IPS-18a (cell line): Measurements from ENCODE around the gene OCEL1.

Experiments used
- H3K27ac ChIP-seq: one replicate; pipeline ENCODE4 v1.5.1; 2013; ENCODE audit warnings: low read length
- H3K27me3 ChIP-seq: one replicate; pipeline ENCODE4 v1.6.1; 2013; ENCODE audit warnings: mild to moderate bottlenecking, low read length; ENCODE audit not compliant: control insufficient read depth, insufficient read depth
- H3K36me3 ChIP-seq: one replicate; pipeline ENCODE4 v1.6.1; 2013; ENCODE audit warnings: low read depth, low read length; ENCODE audit not compliant: control insufficient read depth
- H3K4me1 ChIP-seq: one replicate; pipeline ENCODE4 v1.6.1; 2013; ENCODE audit warnings: low read depth, low read length; ENCODE audit not compliant: control insufficient read depth
- H3K4me3 ChIP-seq: one replicate; pipeline ENCODE4 v1.5.1; 2013; ENCODE audit warnings: low read length
- H3K9ac ChIP-seq: one replicate; pipeline ENCODE4 v1.6.1; 2013; ENCODE audit warnings: mild to moderate bottlenecking, low read length, moderate library complexity
- H3K9me3 ChIP-seq: one replicate; pipeline ENCODE4 v1.6.1; 2013; ENCODE audit warnings: low read depth, low read length; ENCODE audit not compliant: control insufficient read depth

OCEL1 gene

DNA sequence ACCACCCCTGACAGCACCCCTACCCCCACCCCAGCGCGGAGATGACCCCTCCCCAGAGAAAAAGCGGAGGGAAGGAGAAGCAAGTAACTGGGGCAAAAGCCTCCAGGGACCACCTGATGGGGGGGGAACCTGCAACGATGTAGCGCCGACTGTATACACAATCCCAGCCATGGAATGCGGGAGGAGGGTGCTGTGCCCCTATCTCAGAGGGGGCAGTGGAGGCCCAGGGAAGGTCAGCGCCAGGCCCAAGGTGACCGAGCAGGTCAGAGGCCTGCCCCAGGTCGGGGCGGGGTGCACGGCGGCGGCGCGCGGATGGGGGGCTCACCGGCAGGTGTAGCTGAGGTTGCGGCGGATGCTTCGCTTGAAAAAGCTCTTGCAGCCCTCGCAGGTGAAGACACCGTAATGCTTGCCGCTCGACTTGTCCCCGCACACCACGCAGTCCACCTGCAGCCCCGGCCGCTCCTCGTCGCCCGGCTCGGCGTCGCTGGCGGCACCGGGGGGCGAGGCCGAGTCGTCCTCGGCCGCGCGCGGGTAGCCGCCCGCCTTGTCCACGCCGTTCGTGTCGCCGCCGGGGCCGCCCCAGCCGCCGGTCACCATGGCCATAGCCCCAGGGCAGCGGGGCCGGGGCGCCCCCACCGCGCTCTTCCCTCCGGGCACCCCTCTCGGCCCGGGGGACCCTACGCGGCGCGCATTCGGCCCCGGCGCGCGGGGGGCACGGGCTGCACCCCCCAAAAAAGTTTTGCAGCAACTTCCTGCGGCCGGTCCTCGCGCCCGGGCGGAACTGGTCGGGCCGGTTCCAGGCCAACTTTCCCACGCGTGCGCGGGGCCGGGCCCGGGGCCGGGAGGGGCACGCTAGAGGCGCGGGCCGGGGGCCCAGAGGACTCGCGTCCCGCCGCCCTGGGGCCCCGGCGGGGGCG lies 18.9 kb downstream of the OCEL1 start:
- Histone ChIP-seq H3K4me1 (peaks cover 24% of the 10 kb centered on the region), H3K27me3 (no peaks in the 10 kb centered on the region), H3K4me3 (peak overlapping the region; percentile 88), H3K9me3 (no peaks in the 10 kb centered on the region), H3K36me3 (peaks cover 2% of the 10 kb centered on the region), H3K27ac (no peak overlapping the region), H3K9ac (peak overlapping the region; percentile 67)

DNA sequence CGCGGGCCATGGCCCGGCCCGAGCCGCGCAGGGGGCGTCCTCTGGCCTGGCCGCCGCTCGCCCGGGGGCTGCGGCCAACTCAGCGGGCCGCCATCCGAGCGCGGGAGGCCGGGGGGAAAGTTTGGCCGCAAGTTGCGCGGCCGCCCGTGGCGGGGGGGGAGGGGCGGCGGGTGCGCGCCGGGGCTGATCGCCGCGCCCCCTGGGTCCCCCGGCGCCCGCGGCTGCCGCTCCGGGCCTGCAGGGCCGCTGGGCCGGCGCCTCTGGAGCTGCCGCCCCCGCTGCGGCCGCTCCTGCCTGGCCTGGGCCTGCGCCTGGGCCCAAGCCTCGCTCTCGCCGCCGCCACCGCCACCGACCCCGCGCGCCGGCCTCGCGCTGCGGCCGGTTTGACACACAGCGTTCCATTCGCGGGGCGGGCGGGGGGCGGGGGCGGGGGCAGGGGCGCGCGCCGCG lies 19.5 kb downstream of the OCEL1 start, which contains the start of gene NR2F6:
NR2F6 (minus strand) TSS at position 385 of the 450 bp plus-strand sequence. CDS start 699 bp downstream, outside the sequence.
- Histone ChIP-seq H3K36me3 (no peaks in the 10 kb centered on the region), H3K9ac (peak within 1 kb of the TSS; percentile 67), H3K27ac (peak within 1 kb of the TSS; percentile 68), H3K4me1 (peaks cover 24% of the 10 kb centered on the region), H3K9me3 (no peaks in the 10 kb centered on the region), H3K27me3 (no peaks in the 10 kb centered on the region), H3K4me3 (peak within 1 kb of the TSS; percentile 88)

DNA sequence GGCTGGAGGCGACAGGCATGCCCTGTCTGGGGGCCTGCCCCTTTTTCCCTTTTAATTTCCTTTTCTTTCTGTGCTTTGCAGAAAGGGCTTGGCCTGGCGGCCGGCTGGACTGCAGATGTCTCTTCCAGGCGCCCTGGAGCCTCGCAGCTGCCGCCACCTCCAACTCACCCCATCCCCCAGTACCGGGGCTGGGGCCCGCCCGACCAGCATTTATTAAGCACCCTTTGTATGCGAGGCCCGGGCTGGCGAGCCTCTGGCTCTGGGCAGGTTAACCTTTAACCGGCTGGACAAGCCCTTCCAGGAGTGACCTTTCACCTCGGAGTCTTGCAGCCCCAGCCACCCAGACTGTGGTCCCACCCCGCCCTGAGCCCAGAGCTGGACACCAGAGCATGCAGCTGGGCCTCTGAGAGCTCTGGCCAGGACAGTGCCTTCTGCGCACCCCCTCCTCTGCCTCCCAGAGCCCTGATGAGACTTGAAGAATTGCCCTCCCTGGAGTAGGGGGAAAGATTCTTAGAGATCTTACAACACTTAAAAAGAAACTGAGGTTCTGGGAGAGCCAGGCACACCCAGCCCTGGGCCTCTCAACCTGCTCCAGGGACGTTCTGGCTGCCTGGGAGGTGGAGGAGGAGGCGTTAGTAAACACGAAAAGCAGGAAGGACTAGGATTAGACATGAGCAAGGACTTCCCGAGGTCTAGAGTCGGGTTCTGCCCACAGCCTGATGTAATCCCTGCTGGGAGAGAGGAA lies 20.8 kb downstream of the OCEL1 start:
- Histone ChIP-seq H3K27me3 (no peaks in the 10 kb centered on the region), H3K36me3 (no peaks in the 10 kb centered on the region), H3K4me3 (peak overlapping the region; percentile 60), H3K9ac (peak overlapping the region; percentile 62), H3K9me3 (no peaks in the 10 kb centered on the region), H3K27ac (no peak overlapping the region), H3K4me1 (peaks cover 24% of the 10 kb centered on the region)

DNA sequence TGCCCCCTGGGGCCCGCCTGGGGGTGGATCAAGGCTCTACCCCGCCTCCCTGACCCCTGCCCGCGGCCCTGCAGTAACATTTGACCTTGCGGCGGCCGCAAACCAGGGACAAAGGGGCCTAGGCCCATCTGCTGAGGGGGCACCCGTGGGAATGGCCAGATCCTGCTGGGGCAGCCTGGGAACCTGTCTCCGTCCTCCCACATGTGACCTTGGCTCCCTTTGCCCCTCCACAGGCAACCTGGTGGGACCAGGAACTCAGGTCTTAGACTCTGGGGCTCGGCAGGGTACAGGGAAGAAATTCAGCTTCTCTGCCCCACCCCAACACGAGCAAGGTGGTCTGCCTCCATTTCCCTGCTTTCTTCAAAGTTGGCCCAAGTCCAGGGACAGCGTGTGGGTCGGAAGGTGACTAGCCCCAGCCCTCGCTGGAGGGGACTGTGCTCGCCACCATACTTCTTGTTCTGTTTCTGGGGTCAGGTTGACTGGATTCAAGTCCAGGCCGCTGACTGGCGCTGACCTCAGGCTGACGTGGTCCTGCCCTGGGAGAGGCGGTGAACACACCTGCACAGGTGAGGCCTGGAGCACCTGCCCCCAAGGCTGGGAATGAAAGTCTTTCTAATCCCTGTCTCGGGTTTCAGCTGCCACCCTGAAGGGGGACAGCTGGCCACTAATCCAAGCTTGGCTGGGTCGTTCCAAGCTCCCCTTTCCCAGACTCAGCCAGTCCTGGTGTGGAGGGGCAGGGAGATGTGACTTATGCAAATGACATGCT lies 22.2 kb downstream of the OCEL1 start:
- peak overlapping the region; percentile 24 for H3K27ac ChIP-seq

DNA sequence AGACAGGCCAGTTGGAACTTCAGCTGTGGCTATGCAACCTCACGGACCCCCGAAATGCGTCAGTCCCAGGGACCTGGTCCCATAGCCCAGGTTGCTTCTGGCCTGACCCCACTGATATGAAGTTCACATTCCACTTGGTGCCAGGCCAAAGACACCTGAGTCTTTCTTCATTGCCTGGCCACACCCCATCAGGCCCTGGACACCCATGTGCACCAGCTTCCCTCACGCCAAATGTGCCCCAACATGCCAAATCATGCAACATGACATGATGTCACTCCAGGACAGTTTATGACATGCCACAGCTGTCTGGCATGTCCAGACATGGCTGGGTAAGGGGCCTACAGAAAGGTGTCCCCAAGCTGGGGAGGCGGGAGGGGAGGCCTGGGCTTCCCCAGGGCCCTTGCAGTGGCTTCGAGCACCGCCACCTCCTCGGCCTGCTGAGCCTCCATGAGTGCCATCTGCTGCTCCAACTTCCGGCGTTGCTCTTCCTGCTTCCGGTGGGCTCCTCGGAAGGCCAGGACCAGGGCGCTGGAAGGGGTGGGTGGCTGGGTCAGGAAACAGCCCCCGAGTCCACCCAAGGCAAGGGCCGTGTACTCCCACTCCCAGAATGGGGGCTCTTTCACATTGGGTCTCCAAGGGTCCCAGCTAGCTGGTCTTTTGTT lies 24.0 kb downstream of the OCEL1 start:
- Histone ChIP-seq H3K27ac (no peak overlapping the region), H3K9ac (no peak overlapping the region), H3K4me3 (no peak overlapping the region), H3K9me3 (no peaks in the 10 kb centered on the region), H3K4me1 (peaks cover 24% of the 10 kb centered on the region), H3K36me3 (no peaks in the 10 kb centered on the region), H3K27me3 (no peaks in the 10 kb centered on the region)

More for the DNA sequence above, 22.2 kb downstream of the OCEL1 start:
- peak overlapping the region; percentile 29 for H3K9ac ChIP-seq
- no peaks in the 10 kb centered on the region for H3K9me3 ChIP-seq
- no peaks in the 10 kb centered on the region for H3K27me3 ChIP-seq
- H3K36me3 ChIP-seq: no peaks in the 10 kb centered on the region
- peak overlapping the region; percentile 13 for H3K4me3 ChIP-seq
- peaks cover 24% of the 10 kb centered on the region for H3K4me1 ChIP-seq

DNA sequence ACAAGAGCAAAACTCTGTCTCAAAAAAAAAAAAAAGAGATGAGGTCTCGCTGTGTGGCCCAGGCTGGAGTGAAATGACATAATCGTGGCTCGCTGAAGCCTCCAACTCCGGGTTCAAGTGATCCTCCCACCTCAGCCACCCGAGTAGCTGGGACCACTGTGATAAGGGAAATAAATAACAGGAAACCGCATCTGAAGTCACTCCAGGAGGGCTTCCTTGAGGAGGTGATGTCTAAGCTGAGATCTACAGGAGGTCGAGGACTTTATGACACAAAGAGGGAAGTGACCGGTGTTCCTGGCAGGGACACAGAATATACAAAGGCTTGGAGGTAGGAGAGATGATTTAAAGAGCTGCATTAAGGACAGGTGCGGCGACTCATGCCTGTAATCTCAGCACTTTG lies 28.6 kb downstream of the OCEL1 start:
- Histone ChIP-seq H3K27me3 (no peaks in the 10 kb centered on the region), H3K4me3 (no peak overlapping the region), H3K9ac (no peak overlapping the region), H3K9me3 (peaks cover 2% of the 10 kb centered on the region), H3K4me1 (no peaks in the 10 kb centered on the region), H3K36me3 (peaks cover 4% of the 10 kb centered on the region), H3K27ac (no peak overlapping the region)

DNA sequence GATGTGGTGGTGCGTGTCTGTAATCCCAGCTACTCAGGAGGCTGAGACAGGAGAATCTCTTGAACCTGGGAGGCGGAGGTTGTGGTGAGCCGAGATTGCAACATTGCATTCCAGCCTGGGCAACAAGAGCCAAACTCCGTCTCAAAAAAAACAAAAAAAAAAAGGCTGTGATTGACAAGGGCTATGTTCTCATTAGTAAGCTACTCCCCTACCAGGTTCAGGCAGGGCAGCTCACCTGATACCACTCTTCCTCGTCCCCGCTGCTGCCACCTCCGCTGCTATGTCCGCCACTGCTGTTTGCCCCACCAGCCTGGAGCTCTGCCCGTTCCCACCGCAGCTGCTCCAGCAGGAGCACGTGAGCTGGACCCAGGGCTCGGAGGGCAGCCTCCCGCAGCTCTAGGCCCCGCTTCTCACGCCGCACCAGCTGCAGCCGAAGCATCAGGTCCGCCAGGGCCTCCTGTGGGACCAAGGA lies 29.2 kb downstream of the OCEL1 start:
- Histone ChIP-seq H3K27ac (no peak overlapping the region), H3K4me3 (no peak overlapping the region), H3K27me3 (no peaks in the 10 kb centered on the region), H3K9me3 (peaks cover 3% of the 10 kb centered on the region), H3K4me1 (no peaks in the 10 kb centered on the region), H3K9ac (no peak overlapping the region), H3K36me3 (peaks cover 4% of the 10 kb centered on the region)

DNA sequence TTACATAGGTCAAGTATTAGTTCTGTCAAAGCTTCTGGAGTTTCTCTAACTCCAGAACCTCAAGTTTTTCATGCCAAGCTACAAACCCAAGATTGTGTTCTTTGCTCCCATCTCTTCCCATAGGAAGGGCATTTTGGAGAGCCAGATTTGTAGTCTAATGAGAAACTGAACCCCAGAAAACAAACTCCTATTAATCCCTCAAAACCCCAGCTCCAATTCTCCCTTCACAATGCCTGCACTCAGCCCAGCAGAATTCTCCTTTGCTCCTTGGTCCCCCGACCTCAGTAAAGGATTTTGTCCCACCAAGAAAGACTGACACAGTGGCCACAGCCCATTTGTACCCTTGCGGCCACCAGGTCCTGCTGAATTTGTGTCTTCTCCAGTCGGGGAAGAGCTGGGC lies 30.1 kb downstream of the OCEL1 start:
- Histone ChIP-seq H3K27me3 (no peaks in the 10 kb centered on the region), H3K9me3 (peaks cover 3% of the 10 kb centered on the region), H3K9ac (no peak overlapping the region), H3K27ac (no peak overlapping the region), H3K4me3 (no peak overlapping the region), H3K4me1 (no peaks in the 10 kb centered on the region), H3K36me3 (peaks cover 4% of the 10 kb centered on the region)

DNA sequence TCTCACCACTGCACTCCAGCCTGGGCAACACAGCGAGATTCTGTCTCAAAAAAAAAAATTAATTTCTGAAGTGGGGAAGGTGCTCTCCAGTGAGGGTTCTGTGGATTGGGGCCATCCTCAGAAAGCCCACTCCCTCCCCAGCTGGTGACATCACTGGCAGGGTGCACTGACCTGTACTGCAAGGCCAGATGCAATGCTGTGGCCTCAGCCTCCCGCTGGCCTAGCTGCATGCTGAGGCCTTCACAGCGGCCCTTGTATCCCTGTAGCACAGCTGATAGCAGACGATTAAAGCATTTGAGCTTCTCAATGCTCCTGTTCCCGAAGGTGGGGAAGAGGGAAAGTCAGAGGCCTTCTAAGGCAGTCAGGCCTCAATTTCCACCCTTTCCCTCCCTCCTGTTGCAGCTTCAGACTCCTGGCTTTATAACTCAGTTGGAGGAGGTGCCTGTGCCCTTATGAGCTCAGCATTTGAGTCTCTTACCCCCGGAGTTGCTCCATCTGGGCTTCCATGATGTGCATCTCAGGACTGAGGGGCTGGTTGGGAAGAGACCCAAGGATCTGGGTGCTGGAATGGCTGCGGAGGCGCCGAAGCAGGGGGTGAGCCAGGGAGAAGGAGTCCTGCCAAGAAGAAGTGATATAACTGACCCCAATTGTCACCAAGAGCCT lies 33.2 kb downstream of the OCEL1 start:
- no peak overlapping the region for H3K4me3 ChIP-seq
- no peaks in the 10 kb centered on the region for H3K27me3 ChIP-seq
- H3K4me1 ChIP-seq: peaks cover 3% of the 10 kb centered on the region
- H3K9ac ChIP-seq: no peak overlapping the region
- H3K36me3 ChIP-seq: peaks cover 4% of the 10 kb centered on the region
- H3K27ac ChIP-seq: no peak overlapping the region
- H3K9me3 ChIP-seq: peaks cover 3% of the 10 kb centered on the region

DNA sequence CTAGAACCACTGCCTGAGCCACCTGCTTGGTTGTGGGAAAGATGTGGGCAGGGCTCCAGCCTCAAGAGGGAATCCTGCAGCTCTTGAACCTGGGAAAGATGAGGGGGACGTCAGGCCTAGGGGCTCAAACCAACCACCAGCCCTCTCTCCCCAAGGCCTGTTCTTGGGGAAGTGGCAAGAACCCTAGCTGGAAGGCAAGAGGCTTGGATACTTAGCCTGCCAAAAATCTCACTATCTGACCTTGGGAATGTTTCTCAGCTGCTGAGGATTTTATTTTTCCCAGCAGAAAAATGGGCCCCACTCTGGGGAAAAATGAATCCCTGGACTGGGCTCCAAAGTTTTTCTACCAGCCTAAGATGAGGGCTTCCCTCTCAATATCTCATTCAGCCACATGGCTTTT lies 33.9 kb downstream of the OCEL1 start:
- Histone ChIP-seq H3K36me3 (peaks cover 4% of the 10 kb centered on the region), H3K27ac (no peak overlapping the region), H3K4me1 (peaks cover 9% of the 10 kb centered on the region), H3K9me3 (peaks cover 3% of the 10 kb centered on the region), H3K9ac (no peak overlapping the region), H3K27me3 (no peaks in the 10 kb centered on the region), H3K4me3 (no peak overlapping the region)
